Measurements from ENCODE around the gene HTT.
A peak's percentile ranks its signal among the peaks of the same experiment; 100 is the strongest.

HTT gene

GRCh38 chr4:3196670-3197359, 122.3 kb downstream of the HTT start:
- no peak for DNase-seq (ENCODE audit: extremely low read depth in 1 of 2, low read depth in 1 of 2)

DNA sequence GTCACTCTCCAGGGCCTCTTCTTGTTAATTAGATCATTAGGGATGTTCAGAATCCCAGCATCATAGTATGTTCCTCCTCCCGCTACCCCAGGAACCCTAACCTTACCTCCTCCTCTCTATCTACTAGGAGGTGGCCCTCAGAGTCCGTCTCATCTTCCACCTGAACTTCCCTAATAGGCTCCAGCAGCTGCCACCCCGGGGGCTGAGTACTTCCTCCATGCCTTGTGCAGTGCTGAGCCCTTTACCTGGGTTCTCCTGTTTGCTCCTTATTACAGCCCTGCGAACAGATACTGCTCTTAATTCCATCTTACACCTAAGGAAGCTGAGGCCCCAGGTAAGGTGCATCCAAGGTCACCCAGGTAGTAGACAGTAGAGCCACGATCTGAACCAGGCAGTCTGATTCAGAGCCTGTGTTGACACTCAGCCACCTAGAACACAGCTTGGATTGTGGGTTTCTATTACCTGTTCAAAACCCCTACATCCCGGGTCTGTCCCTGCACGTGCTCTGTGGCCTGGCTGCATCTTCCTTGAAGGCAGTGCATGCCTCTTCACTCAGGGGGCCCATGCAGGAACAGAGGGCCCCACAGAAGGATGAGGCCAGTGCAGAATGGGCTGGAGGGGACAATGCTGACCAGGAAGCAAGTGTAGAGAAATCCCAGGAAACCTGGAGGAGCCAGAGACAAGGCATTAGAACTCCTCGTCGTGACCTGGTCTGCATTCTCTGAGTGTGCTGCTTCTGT, 123.1 kb downstream of the HTT start:
- no peak for DNase-seq (ENCODE audit: extremely low read depth in 1 of 2, low read depth in 1 of 2)

GRCh38 chr4:3198906-3199305, 124.4 kb downstream of the HTT start:
- no peak for DNase-seq (ENCODE audit: extremely low read depth in 1 of 2, low read depth in 1 of 2)

DNA sequence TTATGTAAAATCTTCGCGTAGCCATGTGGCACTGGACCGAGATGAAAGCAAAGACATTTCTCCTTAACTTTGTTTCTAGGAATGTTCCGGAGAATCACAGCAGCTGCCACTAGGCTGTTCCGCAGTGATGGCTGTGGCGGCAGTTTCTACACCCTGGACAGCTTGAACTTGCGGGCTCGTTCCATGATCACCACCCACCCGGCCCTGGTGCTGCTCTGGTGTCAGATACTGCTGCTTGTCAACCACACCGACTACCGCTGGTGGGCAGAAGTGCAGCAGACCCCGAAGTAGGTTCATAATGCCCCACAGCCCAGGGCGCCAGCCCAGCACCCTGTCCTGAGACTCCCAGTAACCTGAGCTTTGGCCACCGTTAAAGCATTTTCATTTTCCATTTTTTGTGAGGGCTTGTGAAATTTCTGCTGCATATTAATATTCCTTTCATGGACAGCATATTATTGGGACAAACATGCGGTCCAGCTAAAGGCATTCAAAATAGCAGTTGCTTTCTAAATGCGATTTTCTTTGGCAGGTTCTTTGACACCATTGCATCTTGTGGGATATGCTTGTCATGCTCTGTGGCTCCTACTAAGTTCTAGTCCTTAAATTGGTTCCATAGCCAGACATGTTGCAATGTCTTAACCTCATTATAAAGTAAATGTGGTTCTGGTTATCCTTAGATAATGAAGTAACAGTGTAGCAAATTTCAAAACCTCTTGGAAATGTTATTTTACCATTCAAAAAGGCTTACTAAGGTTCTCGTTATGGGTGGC, 125.4 kb downstream of the HTT start:
- DNase-seq (ENCODE audit: extremely low read depth in 1 of 2, low read depth in 1 of 2), result no peak

GRCh38 chr4:3200423-3201090, 126.1 kb downstream of the HTT start:
- DNase-seq (ENCODE audit: extremely low read depth in 1 of 2, low read depth in 1 of 2), result no peak

DNA sequence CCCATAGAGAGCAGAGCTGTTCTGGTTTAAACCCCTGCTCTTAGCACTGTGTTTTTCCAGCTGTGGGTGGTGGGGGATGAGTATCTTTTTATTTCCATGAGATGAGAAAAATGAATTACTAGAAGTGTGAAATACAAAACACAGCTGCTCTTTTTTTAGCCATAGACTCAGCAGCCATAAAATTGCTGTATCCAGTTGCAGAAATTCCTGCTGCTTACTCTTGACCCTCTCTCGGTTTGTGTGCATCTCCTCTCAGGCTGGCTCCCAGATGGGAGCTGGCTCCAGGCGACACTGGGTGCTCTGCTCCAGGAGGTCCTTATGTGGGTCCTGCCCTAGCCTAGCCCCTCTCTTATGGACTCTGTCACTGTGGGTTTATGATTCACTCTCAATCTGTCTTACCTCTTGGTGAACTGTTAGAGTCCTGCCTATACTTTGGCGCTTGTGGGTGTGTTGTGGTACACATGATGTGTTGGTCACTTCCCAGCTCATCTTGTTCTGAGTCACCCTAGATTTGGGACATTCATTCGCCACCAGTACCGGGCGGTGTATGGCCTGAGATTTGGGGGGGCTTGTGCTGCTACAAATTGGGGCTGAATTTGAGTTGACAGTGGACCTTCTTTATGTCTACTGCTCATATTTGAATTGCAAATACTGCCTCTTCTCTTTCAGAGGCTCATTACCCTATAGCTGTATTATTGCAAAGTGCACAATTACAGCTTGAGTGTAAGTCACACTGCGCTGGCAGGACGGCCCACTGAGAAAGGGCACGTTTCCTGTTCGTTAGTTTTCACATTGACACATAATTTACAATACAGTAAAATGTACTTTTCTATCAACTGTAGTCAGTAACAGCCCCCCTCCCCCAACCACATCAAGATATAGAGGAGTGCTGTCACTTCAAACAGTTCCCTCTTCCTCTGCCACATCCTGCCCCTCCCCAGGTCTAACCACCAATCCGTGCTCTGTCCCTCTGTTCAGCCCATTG, 127.5 kb downstream of the HTT start:
- peak; percentile 14 to 37 for DNase-seq (ENCODE audit: extremely low read depth in 1 of 2, low read depth in 1 of 2)

GRCh38 chr4:3202836-3203820, 128.6 kb downstream of the HTT start:
- no peak for DNase-seq (ENCODE audit: extremely low read depth in 1 of 2, low read depth in 1 of 2)

DNA sequence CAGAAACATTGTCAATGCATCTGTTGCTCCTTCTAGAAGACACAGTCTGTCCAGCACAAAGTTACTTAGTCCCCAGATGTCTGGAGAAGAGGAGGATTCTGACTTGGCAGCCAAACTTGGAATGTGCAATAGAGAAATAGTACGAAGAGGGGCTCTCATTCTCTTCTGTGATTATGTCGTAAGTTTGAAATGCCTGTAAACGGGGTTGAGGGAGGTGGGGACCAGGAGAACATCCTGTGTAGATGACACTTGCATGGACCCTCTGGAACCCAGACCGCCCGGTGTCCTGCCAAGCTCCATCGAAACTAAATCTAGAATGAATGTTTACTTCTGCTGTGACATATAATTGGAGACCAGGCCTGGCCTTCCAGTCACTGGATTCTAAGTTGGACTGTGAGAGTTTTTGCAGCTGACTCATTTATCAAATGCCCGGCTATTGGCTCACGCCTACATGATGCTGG, 129.5 kb downstream of the HTT start:
- DNase-seq (ENCODE audit: extremely low read depth in 1 of 2, low read depth in 1 of 2), result no peak

DNA sequence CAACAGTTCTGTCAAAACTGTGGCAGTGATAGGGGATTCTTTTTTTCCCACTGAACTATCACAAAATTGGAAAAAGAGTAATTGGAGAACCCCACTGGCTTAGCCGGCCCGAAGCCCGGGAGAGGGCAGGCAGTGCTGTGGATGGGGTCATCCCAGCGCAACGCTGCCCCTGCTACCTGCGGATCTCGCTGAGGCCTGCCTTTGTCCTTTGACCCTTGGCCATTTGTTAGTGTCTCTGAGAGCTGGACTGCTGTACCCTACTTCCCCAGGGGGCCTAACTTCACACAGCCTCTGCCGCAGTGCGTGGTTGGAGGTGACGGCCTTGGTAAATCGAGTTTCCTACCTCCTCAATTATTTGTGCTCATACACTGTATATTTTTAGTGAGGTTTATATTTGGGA, 131.5 kb downstream of the HTT start:
- DNase-seq (ENCODE audit: extremely low read depth in 1 of 2, low read depth in 1 of 2), result no peak

GRCh38 chr4:3206439-3207100, 132.1 kb downstream of the HTT start:
- no peak for DNase-seq (ENCODE audit: extremely low read depth in 1 of 2, low read depth in 1 of 2)

DNA sequence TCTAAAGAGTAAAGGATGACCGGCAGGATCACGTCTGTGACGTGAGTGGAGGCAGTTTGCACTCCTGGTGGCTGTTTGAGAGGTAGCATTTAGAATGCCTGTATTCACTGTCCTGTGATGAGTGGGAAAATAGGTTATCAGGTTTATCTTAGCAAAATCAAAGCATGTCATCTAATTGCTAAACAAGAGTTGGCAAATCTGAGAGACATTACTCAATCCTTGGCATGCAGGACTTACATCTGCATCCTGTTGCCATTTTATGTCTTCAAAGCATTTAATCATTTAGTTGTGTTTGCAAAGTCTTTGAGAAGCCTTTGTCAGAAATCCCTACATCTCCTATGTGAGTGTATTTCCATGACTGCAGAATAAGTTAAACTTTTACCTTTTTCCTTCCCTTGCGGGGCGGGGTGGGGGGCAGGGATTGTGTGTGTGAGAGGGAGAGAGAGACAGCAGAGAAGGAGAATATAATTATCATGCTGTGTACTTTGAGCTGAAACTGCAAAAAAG, 133.1 kb downstream of the HTT start:
- no peak for DNase-seq (ENCODE audit: extremely low read depth in 1 of 2, low read depth in 1 of 2)

DNA sequence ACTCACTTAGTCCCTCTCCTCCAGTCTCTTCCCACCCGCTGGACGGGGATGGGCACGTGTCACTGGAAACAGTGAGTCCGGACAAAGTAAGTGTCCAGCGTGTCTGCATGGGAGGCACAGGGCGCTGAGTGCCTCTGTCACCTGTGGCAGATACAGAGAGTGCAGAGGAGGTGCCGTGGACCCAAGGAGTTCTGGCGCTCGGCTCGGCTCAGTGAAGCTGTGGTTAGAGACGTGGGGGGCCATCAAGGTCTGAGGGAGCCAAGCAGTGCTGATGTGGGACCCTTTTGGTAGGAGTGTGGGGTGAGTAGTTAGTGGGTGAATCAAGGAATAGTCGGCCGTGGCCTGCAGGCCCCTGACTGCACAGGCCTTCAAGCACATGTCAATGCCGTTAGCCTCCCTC, 134.3 kb downstream of the HTT start:
- no peak for DNase-seq (ENCODE audit: extremely low read depth in 1 of 2, low read depth in 1 of 2)

- DNase-seq (ENCODE audit: extremely low read depth in 1 of 2, low read depth in 1 of 2), result no peak
Measured at GRCh38 chr4:3209551-3210325, 135.3 kb downstream of the HTT start.

- DNase-seq (ENCODE audit: extremely low read depth in 1 of 2, low read depth in 1 of 2), result no peak
Measured at GRCh38 chr4:3210467-3210866, 136.0 kb downstream of the HTT start.

DNA sequence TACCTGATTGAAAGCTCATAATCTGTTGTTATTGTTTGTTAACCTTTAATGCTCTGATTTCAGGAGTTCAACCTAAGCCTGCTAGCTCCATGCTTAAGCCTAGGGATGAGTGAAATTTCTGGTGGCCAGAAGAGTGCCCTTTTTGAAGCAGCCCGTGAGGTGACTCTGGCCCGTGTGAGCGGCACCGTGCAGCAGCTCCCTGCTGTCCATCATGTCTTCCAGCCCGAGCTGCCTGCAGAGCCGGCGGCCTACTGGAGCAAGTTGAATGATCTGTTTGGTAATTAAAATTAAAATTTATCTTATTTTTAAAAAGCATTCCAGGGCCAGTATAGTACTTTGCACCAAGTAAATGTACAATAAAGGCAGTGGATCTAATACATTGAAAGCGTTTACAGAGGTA, 137.4 kb downstream of the HTT start:
- DNase-seq (ENCODE audit: extremely low read depth in 1 of 2, low read depth in 1 of 2), result no peak

- no peak for DNase-seq (ENCODE audit: extremely low read depth in 1 of 2, low read depth in 1 of 2)
Measured at GRCh38 chr4:3212391-3213105, 138.1 kb downstream of the HTT start.

DNA sequence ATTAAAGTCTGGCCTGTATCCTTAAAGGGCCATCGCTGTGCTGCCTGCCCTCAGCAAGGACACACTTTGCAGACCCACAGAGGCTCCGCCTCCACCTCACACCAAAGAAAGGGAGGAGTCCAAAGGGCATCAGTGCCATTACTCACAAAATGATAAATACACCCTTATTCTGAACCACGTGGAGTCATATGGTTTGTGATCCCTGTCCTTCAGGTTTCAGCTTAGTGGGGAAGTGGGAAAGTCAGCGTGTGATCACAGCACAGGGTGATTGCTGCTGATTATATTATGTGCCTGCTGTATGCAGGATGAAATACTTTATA, 138.6 kb downstream of the HTT start:
- DNase-seq (ENCODE audit: extremely low read depth in 1 of 2, low read depth in 1 of 2), result no peak

Data from activated CD8-positive, alpha-beta memory T cell treated with anti-CD3 and anti-CD28 coated beads for 1 hour (primary cell).